Astrocyte (in vitro differentiated cells and primary cell): Measurements from ENCODE around the gene PASK. TPM values are rescaled to one million over a fixed set of nuclear protein-coding genes. Genes with fewer than 3 reads are reported as not detected.

Experiments used
- DNase-seq: peaks from one replicate; pipeline ENCODE4 v3.0.0-alpha.2; 2010; ENCODE audit warnings: low read depth
- FAIRE-seq: peaks from 2 replicates; lab custom pipeline; 2011; peaks lifted over from hg19 to GRCh38; lab: Jason Lieb, UNC
- H2AFZ ChIP-seq: 2 replicates; pipeline ENCODE4 v1.6.0; 2012; ENCODE audit warnings: low read depth, low read length, inconsistent platforms
- H3K27ac ChIP-seq: 2 replicates; pipeline ENCODE4 v1.5.1; 2011; ENCODE audit warnings: low read depth, low read length, inconsistent platforms
- H3K27me3 ChIP-seq: 2 replicates; pipeline ENCODE4 v1.6.0; 2011; ENCODE audit warnings: low read length, inconsistent platforms; ENCODE audit not compliant: insufficient read depth
- H3K36me3 ChIP-seq: 2 replicates; pipeline ENCODE4 v1.5.1; 2011; ENCODE audit warnings: low read length, inconsistent platforms; ENCODE audit not compliant: insufficient read depth
- H3K4me1 ChIP-seq: 2 replicates; pipeline ENCODE4 v1.5.1; 2011; ENCODE audit warnings: low read length, inconsistent platforms; ENCODE audit not compliant: insufficient read depth
- H3K4me2 ChIP-seq: 2 replicates; pipeline ENCODE4 v1.6.0; 2012; ENCODE audit warnings: low read length, inconsistent platforms
- H3K4me3 ChIP-seq: 2 replicates; pipeline ENCODE4 v1.5.1; 2011; ENCODE audit warnings: low read depth, mild to moderate bottlenecking, low read length, inconsistent platforms; ENCODE audit not compliant: insufficient read depth
- H3K79me2 ChIP-seq: 2 replicates; pipeline ENCODE4 v1.6.0; 2012; ENCODE audit warnings: mild to moderate bottlenecking, low read length, inconsistent platforms; ENCODE audit not compliant: insufficient read depth
- H3K9ac ChIP-seq: 2 replicates; pipeline ENCODE4 v1.6.0; 2012; ENCODE audit warnings: mild to moderate bottlenecking, low read length, inconsistent platforms
- H3K9me3 ChIP-seq: 2 replicates; pipeline ENCODE4 v1.5.1; 2012; ENCODE audit warnings: low read depth, mild to moderate bottlenecking, low read length, inconsistent platforms; ENCODE audit not compliant: insufficient read depth
- H4K20me1 ChIP-seq: 2 replicates; pipeline ENCODE4 v1.6.0; 2012; ENCODE audit warnings: low read length, inconsistent platforms; ENCODE audit not compliant: insufficient read depth
- H3K27ac Mint-ChIP-seq: one replicate; pipeline ENCODE4 v1.8.0; 2021; ENCODE audit warnings: mild to moderate bottlenecking, mixed read lengths; ENCODE audit not compliant: unreplicated experiment
- H3K27me3 Mint-ChIP-seq: one replicate; pipeline ENCODE4 v1.8.0; 2021; ENCODE audit warnings: low read depth, mixed read lengths; ENCODE audit not compliant: unreplicated experiment
- H3K36me3 Mint-ChIP-seq: one replicate; pipeline ENCODE4 v1.8.0; 2021; ENCODE audit warnings: low read depth, mixed read lengths; ENCODE audit not compliant: unreplicated experiment
- H3K4me1 Mint-ChIP-seq: one replicate; pipeline ENCODE4 v1.8.0; 2021; ENCODE audit warnings: low read depth, mixed read lengths; ENCODE audit not compliant: unreplicated experiment
- H3K4me3 Mint-ChIP-seq: one replicate; pipeline ENCODE4 v1.8.0; 2021; ENCODE audit warnings: mild to moderate bottlenecking, moderate library complexity, mixed read lengths; ENCODE audit not compliant: unreplicated experiment
- H3K9me3 Mint-ChIP-seq: one replicate; pipeline ENCODE4 v1.8.0; 2021; ENCODE audit warnings: mild to moderate bottlenecking, mixed read lengths; ENCODE audit not compliant: unreplicated experiment
- CTCF ChIP-seq: IDR thresholded peaks from 2 replicates; pipeline ENCODE4 v1.5.1; 2011; ENCODE audit warnings: low read depth, mild to moderate bottlenecking, inconsistent platforms, low read length, moderate library complexity; ENCODE audit not compliant: insufficient read depth
- EZH2 ChIP-seq: IDR thresholded peaks from 2 replicates; pipeline ENCODE4 v1.6.1; 2012; ENCODE audit warnings: mild to moderate bottlenecking, low read length, inconsistent platforms; ENCODE audit not compliant: insufficient read depth
- total RNA-seq: library from RNA; stranded (reverse); gene quantifications from 2 replicates; pipeline ENCODE4 v1.2.1, GENCODE V29; 2021

Gene PASK
- total RNA-seq, 1 donor from 2014 or later: 8.0 TPM

GRCh38 chr2:241073166-241074064 is 75.9 kb downstream of the PASK start:
- Histone ChIP-seq H3K79me2 (no peaks in the 10 kb centered on the region), H3K9ac (no peak overlapping the region), H3K9me3 (no peaks in the 10 kb centered on the region), H2AFZ (no peak overlapping the region), H3K4me3 (no peak overlapping the region), H3K27me3 (no peaks in the 10 kb centered on the region), H3K27ac (no peak overlapping the region), H3K4me1 (no peaks in the 10 kb centered on the region), H3K36me3 (no peaks in the 10 kb centered on the region), H3K4me2 (no peak overlapping the region), H4K20me1 (no peaks in the 10 kb centered on the region)
- Mint-ChIP-seq H3K4me1 (no peaks in the 10 kb centered on the region), H3K9me3 (no peaks in the 10 kb centered on the region), H3K36me3 (no peaks in the 10 kb centered on the region), H3K27ac (no peak overlapping the region), H3K4me3 (no peak overlapping the region), H3K27me3 (peaks cover 25% of the 10 kb centered on the region)
- no peak for DNase-seq
- TF ChIP-seq CTCF (no peak), EZH2 (no peak)
- no peak for FAIRE-seq

DNA sequence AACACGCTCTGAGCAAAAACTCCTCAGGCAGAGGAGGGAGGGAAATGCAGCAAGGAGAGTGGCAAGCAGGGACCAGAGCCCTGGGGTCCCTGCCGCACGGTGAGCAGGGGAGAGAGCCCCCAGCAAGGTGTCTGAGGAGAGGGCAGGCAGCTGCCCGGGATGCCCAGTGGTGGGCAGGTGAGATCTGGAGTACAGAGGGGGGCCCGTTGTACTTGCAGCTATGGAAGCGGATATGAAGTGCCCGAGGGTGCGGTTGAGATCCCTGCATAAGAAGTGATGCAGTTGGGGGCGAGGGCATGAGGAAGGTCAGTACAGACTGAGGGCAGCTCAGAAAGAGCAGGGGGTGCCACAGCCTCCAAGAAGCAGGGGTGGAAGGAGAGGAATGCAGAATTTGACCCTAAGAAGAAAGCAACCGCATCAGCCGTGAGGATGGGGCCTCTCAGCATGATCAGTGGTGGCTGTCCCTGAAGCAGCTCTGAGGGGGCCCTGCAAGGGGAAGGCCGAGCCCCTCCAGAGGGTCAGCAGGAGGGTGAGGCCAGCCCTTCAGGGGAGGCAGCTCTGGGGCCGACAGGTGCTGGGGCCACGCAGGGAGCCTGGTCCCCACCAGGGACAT is 76.6 kb downstream of the PASK start:
- no peaks in the 10 kb centered on the region for H3K27me3 ChIP-seq
- Mint-ChIP-seq H3K4me1 (no peaks in the 10 kb centered on the region), H3K27me3 (peaks cover 29% of the 10 kb centered on the region), H3K27ac (no peak overlapping the region), H3K4me3 (no peak overlapping the region), H3K9me3 (no peaks in the 10 kb centered on the region), H3K36me3 (no peaks in the 10 kb centered on the region)
- FAIRE-seq: no peak
- H3K27ac ChIP-seq: no peak overlapping the region
- H3K9me3 ChIP-seq: no peaks in the 10 kb centered on the region
- H2AFZ ChIP-seq: no peak overlapping the region
- H3K79me2 ChIP-seq: no peaks in the 10 kb centered on the region
- no peaks in the 10 kb centered on the region for H3K36me3 ChIP-seq
- TF ChIP-seq CTCF (no peak), EZH2 (no peak)
- H3K4me1 ChIP-seq: no peaks in the 10 kb centered on the region
- no peak overlapping the region for H3K4me3 ChIP-seq
- DNase-seq: no peak
- H3K4me2 ChIP-seq: no peak overlapping the region
- no peaks in the 10 kb centered on the region for H4K20me1 ChIP-seq
- H3K9ac ChIP-seq: no peak overlapping the region

- DNase-seq: no peak
- no peaks in the 10 kb centered on the region for H3K9me3 ChIP-seq
- peaks cover 29% of the 10 kb centered on the region for H3K27me3 Mint-ChIP-seq
- H3K9ac ChIP-seq: no peak overlapping the region
- no peaks in the 10 kb centered on the region for H3K4me1 Mint-ChIP-seq
- no peaks in the 10 kb centered on the region for H3K27me3 ChIP-seq
- H3K79me2 ChIP-seq: no peaks in the 10 kb centered on the region
- no peak overlapping the region for H3K4me3 Mint-ChIP-seq
- H3K36me3 ChIP-seq: no peaks in the 10 kb centered on the region
- no peak overlapping the region for H2AFZ ChIP-seq
- H3K4me3 ChIP-seq: no peak overlapping the region
- no peaks in the 10 kb centered on the region for H3K4me1 ChIP-seq
- FAIRE-seq: no peak
- H3K4me2 ChIP-seq: no peak overlapping the region
- H4K20me1 ChIP-seq: no peaks in the 10 kb centered on the region
- H3K27ac Mint-ChIP-seq: no peak overlapping the region
- H3K27ac ChIP-seq: no peak overlapping the region
- H3K9me3 Mint-ChIP-seq: no peaks in the 10 kb centered on the region
- no peaks in the 10 kb centered on the region for H3K36me3 Mint-ChIP-seq
- TF ChIP-seq CTCF (no peak), EZH2 (no peak)
These were observed 77.1 kb downstream of the PASK start for GRCh38 chr2:241072151-241072550.
